ENCODE data around the gene ERO1B. TPM values are rescaled to one million over a fixed set of nuclear protein-coding genes. Genes with fewer than 3 reads are reported as not detected.

The ERO1B gene
- total RNA-seq (2022; extraction: Qiagen RNA extraction; ENCODE audit: low read depth) = 3.2 to 4.1 TPM (median 3.4 TPM) in 5 replicates

GRCh38 chr1:236281654-236282424, at the start of gene ERO1B:
Gene ERO1B, minus strand, starts transcription at chr1:236281958. Its CDS starts 175 bp downstream, at chr1:236281783.

Other genes starting within 250 kb of the ERO1B start
- 4.9 to 9.2 TPM (median 7.1 TPM) in 5 replicates for gene NID1, start 216.9 kb downstream of the ERO1B start, total RNA-seq (2022; extraction: Qiagen RNA extraction; ENCODE audit: low read depth)
- 16.7 to 21.0 TPM (median 17.7 TPM) in 5 replicates for gene GPR137B, start 139.4 kb downstream of the ERO1B start, total RNA-seq (2022; extraction: Qiagen RNA extraction; ENCODE audit: low read depth)
- gene EDARADD, start 112.3 kb upstream of the ERO1B start, total RNA-seq (2022; extraction: Qiagen RNA extraction; ENCODE audit: low read depth) = 2.7 to 3.6 TPM (median 2.9 TPM) in 5 replicates
- 33.0 to 48.8 TPM (median 35.5 TPM) in 5 replicates for gene LGALS8, start 242.0 kb upstream of the ERO1B start, total RNA-seq (2022; extraction: Qiagen RNA extraction; ENCODE audit: low read depth)